Neural crest cell (in vitro differentiated cells): ENCODE data around the gene PTPRG. TPM values are rescaled to one million over a fixed set of nuclear protein-coding genes. Genes with fewer than 3 reads are reported as not detected.

Experiments
- DNase-seq: peaks from one replicate; pipeline ENCODE4 v3.0.0; 2021; ENCODE audit warnings: low read depth, mixed read lengths, low spot score
- H3K27ac Mint-ChIP-seq: one replicate; pipeline ENCODE4 v1.8.0; 2021; ENCODE audit warnings: mild to moderate bottlenecking, mixed read lengths; ENCODE audit not compliant: unreplicated experiment
- H3K27me3 Mint-ChIP-seq: 2 replicates; pipeline ENCODE4 v1.8.0; 2021; ENCODE audit warnings: low read depth, mild to moderate bottlenecking, mixed read lengths
- H3K36me3 Mint-ChIP-seq: 2 replicates; pipeline ENCODE4 v1.8.0; 2021; ENCODE audit warnings: low read depth, mild to moderate bottlenecking, mixed read lengths
- H3K4me1 Mint-ChIP-seq: 2 replicates; pipeline ENCODE4 v1.8.0; 2021; ENCODE audit warnings: mixed read lengths
- H3K4me3 Mint-ChIP-seq: one replicate; pipeline ENCODE4 v1.8.0; 2021; ENCODE audit warnings: mild to moderate bottlenecking, mixed read lengths
- H3K9me3 Mint-ChIP-seq: 2 replicates; pipeline ENCODE4 v1.8.0; 2021; ENCODE audit warnings: mixed read lengths
- CTCF ChIP-seq: fragments of 200-600 bp; sonication (generic); conservative IDR thresholded peaks from 2 replicates; pipeline ENCODE4 v1.5.0; 2021; ENCODE audit warnings: antibody characterized with exemption, mild to moderate bottlenecking
- total RNA-seq: library from RNA; stranded (reverse); gene quantifications from 2 replicates; pipeline ENCODE4 v1.2.1, GENCODE V29; 2021

PTPRG gene
- total RNA-seq, 1 donor from 2014 or later: 41.2 TPM

- H3K27ac Mint-ChIP-seq: no peak overlapping the region
- no peak for TF ChIP-seq CTCF
- H3K4me3 Mint-ChIP-seq: no peak overlapping the region
- no peak for DNase-seq
- H3K9me3 Mint-ChIP-seq: peaks cover 3% of the 10 kb centered on the region
- H3K27me3 Mint-ChIP-seq: no peaks in the 10 kb centered on the region
- H3K4me1 Mint-ChIP-seq: no peaks in the 10 kb centered on the region
- H3K36me3 Mint-ChIP-seq: peaks cover 5% of the 10 kb centered on the region
These were observed 12.1 kb downstream of the PTPRG start for GRCh38 chr3:61573441-61573840.

- no peak for DNase-seq
- no peak overlapping the region for H3K27ac Mint-ChIP-seq
- no peak for TF ChIP-seq CTCF
- H3K4me3 Mint-ChIP-seq: no peak overlapping the region
- no peaks in the 10 kb centered on the region for H3K27me3 Mint-ChIP-seq
- peaks cover 5% of the 10 kb centered on the region for H3K9me3 Mint-ChIP-seq
- H3K4me1 Mint-ChIP-seq: no peaks in the 10 kb centered on the region
- peaks cover 11% of the 10 kb centered on the region for H3K36me3 Mint-ChIP-seq
These were observed 13.5 kb downstream of the PTPRG start for GRCh38 chr3:61574854-61575253.

- H3K27ac Mint-ChIP-seq: no peak overlapping the region
These were observed 14.5 kb downstream of the PTPRG start for GRCh38 chr3:61575893-61576292.

GRCh38 chr3:61577760-61578159 is 16.4 kb downstream of the PTPRG start:
- Mint-ChIP-seq H3K4me1 (peaks cover 8% of the 10 kb centered on the region), H3K36me3 (peaks cover 11% of the 10 kb centered on the region), H3K9me3 (peaks cover 5% of the 10 kb centered on the region), H3K27me3 (no peaks in the 10 kb centered on the region), H3K27ac (no peak overlapping the region), H3K4me3 (no peak overlapping the region)
- DNase-seq: no peak
- TF ChIP-seq CTCF: no peak

More at GRCh38 chr3:61575893-61576292, 14.5 kb downstream of the PTPRG start:
- DNase-seq: no peak
- H3K4me1 Mint-ChIP-seq: peaks cover 3% of the 10 kb centered on the region
- peaks cover 11% of the 10 kb centered on the region for H3K36me3 Mint-ChIP-seq
- no peak for TF ChIP-seq CTCF
- peaks cover 5% of the 10 kb centered on the region for H3K9me3 Mint-ChIP-seq
- H3K27me3 Mint-ChIP-seq: no peaks in the 10 kb centered on the region
- no peak overlapping the region for H3K4me3 Mint-ChIP-seq

GRCh38 chr3:61578667-61579367 is 17.4 kb downstream of the PTPRG start:
- no peak overlapping the region for H3K4me3 Mint-ChIP-seq
- peaks cover 5% of the 10 kb centered on the region for H3K9me3 Mint-ChIP-seq
- no peak overlapping the region for H3K27ac Mint-ChIP-seq
- H3K36me3 Mint-ChIP-seq: peaks cover 11% of the 10 kb centered on the region
- no peak for DNase-seq
- peaks cover 8% of the 10 kb centered on the region for H3K4me1 Mint-ChIP-seq
- no peaks in the 10 kb centered on the region for H3K27me3 Mint-ChIP-seq
- TF ChIP-seq CTCF: no peak
